Stimulated activated CD4-positive, alpha-beta T cell treated with anti-CD3 and anti-CD28 coated beads, Interleukin-2, amount 100 ng/mL, for 4 hours (primary cell): ENCODE measurements around the gene WSCD2.

Source experiments
- DNase-seq: peaks from one replicate; pipeline ENCODE4 v3.0.0-alpha.2; 2020; ENCODE audit warnings: low read depth

WSCD2 gene

DNA sequence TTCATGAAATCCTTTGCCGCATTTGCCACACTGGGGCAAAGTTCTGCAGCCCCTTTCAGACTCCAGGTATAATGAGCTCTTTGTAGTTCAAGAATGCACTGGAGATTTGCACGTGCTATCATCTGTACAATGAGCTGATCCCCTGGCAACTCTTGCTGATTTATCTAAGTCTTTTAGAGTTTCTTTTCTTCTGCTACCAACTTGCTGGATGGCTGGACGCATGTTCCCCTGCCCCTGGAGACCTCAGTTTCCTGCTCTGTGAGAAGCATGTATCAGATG, 106.8 kb downstream of the WSCD2 start:
- no peak for DNase-seq

DNA sequence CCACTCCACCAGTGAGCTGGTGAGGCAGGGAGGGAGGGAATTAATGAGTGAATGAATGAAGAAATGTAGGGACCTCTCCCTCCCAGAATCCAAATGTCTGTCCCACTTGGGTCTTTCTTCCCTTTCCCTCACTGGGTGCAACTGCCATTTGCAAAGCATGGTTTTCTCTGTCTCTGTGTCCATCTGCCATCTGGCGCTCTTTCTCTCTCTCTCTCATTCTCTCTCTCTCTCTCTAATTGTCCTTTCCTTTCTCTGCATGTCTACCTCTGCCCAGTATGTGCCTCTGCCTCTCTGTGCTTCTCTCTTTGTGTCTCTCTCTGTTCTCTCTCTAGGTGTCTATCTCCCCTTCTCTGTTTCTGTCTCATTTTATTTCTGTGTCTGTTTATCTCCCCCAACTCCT, 107.3 kb downstream of the WSCD2 start:
- DNase-seq, result no peak

DNA sequence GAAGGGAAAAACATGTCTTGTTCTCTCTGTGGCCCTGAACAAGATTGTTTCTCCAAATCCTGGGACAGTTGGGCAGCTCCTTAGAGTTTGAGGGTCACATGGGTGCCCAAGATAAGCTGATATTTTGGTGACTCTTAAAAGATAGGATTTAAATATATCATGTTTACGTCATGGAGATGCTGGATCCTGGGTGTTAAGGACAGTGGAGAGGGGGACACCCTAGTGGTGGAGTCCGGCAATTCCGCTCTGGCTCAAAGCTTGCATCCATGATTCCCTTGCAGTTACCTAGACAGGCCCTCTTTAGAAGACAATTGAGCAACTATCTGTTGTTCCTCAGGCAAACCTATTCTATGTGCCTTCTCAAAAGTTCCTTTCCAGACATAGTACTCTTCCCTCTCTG, 108.2 kb downstream of the WSCD2 start:
- no peak for DNase-seq

DNA sequence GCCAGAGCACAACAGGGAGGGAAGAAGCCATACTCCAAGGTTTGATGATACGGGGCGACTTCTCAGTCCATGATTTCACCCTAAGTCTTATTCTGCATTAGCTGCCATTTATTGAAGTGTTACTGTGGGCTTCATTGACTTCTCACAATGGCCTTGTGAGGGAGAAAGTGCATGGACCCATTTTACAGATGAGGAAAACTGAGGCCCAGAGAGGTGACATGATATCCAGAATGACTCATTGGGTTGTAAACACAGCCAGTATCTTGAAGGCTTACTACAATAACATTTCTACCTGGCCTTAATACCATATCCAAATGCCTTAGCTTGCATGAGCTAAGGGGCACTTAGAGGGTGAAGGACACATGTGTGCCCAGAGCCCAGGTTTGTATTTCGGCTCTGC, 109.4 kb downstream of the WSCD2 start:
- no peak for DNase-seq

DNA sequence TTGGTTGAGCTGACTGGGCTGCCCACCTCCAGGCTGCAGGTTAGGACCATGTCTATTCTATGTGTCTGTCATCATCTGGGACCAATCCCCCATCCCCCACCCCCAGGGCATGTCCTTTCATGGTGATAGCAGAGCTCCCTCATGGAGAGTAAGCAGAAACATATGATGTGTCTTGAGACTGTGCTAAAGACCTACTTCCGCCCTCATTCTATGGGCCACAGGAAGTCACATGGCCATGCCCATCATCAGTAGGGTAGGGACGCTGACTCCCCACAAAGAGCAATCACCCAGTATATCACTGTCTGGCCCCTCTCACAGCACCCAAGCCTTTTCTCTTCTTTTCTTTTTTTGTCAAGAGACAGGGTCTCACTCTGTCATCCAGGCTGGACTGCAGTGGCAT, 110.3 kb downstream of the WSCD2 start:
- no peak for DNase-seq

DNA sequence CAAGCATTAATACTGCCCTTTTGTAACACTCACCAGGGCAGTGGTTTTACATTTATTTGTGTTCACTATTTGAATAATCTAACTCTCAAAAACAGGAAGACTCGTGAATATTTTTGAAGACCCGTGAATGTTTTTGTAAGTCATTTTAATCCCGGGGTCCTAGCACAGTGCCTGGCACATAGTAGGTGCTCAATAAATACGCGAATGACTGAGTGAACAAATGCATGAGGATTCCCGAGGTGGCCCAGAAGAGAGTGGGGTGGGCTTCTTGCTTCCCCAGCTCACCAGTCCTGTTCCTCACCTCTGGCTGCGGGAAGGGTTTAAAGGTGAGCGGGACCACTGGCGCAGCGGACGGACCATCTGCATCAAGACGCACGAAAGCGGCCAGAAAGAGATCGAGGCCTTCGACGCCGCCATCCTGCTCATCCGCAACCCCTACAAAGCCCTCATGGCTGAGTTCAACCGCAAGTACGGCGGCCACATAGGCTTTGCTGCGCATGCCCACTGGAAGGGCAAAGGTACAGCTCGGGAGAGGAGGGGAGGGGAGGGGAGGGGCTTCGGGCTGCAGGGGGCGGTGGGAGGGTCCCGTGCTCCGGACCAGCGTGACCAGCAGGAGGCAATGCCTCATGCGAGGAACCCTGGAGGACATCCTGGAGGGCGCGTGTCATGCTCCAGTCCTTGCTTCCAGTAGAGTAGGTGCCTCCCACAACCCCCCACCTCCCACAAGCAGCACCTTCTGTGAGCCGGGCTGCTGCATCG, 111.1 kb downstream of the WSCD2 start:
- DNase-seq, result no peak

DNA sequence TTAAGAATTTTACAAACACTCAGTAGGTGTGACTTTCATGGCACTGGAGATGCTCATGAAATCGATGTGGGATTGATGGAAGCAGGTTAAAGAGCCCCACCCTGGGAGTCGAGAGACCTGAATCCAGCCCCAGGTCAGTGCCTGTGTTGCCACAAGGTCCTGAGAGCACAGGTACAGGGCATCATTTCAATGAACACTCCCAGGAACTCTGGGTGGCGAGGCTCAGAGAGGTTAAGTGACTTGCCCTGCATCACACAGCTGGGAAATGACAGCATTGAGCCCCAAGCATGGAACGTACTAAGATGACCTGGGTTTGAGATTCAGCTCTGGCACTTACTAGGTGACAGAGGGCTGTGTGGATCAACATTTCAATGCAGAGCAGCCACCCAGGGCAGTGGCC, 111.8 kb downstream of the WSCD2 start:
- DNase-seq, result no peak

DNA sequence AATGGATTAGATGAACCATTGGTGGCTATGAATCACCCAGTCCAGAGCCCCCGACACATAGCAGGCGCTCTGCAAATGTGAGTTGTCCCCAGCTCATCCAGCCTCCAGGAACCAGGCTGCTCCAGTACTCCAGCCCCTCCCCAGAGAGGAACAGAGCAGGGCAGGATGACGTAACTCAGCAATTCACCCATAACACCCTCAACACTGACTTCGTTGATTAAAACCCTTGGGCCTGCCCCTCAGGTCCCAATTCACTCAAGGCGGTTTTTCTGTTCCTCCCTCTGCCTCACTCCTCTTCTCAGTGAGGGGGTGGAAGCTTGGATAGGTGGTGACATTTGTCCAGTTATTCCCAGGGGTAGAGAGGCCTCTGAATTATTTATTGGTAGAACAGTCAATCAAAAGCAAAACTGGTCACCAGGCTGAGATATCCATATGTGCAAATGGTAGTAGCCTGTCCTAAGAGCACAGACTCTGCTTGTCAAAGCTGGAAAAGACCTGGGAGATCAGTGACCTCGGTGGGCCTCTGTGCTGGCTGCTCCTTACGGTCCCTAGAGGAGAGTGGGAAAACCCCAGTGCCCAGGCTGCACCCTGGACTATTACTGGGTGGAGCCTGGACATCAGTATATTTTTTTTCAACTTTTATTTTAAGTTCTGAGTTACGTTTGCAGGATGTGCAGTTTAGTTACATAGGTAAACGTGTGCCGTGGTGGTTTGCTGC, 113.1 kb downstream of the WSCD2 start:
- DNase-seq, result no peak

DNA sequence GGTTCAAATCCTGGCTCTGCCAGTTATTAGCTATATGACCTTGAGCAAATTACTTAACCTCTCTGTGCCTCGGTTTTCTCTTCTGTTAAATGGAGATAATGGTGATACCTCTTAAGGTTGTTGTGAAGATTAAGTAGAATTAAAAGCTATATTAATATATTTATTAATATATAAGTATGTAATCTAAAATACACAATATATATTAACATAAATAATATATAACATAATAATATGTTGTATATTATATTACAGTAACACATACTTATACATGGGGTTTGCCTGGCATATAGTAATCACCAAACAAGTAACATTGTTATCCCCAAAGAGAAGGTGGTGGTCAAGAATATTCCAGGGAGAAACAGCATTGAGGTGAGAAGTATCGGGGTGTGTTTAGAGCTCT, 118.0 kb downstream of the WSCD2 start:
- no peak for DNase-seq

DNA sequence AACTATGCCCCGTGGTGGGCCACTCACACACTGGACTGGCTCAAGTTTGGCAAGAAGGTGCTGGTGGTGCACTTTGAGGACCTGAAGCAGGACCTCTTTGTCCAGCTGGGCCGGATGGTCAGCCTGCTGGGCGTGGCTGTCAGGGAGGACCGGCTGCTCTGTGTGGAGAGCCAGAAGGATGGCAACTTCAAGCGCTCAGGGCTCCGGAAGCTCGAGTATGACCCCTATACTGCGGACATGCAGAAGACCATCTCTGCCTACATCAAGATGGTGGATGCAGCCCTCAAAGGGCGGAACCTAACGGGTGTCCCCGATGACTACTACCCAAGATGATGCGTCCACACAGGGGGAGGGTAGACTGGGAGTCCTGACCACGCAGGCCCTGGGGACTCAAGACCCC, 118.9 kb downstream of the WSCD2 start:
- DNase-seq, result no peak

DNA sequence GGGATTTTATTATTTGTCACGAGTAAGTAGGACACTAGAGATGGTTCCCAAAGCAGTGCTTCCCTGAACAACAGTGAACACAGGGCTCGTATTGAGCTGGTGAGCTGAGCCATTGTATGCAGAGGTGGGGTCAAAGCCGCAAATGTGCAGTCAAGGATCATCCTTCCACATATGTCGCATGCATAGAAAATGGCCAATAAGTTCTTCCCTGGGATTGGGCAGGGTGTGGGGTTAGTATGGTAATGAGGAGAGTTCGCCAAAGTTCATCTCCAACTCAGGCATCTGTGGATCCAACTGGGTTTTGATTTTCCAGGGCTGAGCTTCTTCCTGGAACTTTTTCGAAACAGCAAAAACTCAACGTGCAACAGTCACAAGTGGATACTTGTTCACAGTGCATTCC, 123.4 kb downstream of the WSCD2 start:
- no peak for DNase-seq

DNA sequence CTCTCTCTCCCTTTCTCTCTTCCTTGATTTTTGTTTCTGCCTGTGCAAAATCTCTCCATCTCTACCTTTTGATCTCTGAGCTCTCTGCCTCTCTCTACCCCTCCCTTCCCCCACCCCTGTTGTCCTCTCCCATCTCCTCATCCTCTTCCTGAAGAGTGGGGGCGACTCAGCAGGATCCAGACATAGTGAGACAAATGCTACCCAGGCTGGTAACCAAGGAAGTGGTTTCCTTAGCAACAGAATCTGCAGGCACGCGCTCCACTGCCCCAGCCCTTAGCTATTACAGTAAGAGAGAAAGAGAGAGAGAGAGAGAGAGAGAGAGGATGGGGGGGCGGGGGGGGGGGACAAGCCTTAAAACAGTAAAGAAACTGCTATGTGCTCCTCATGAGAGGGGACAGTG, 124.5 kb downstream of the WSCD2 start:
- DNase-seq, result no peak

DNA sequence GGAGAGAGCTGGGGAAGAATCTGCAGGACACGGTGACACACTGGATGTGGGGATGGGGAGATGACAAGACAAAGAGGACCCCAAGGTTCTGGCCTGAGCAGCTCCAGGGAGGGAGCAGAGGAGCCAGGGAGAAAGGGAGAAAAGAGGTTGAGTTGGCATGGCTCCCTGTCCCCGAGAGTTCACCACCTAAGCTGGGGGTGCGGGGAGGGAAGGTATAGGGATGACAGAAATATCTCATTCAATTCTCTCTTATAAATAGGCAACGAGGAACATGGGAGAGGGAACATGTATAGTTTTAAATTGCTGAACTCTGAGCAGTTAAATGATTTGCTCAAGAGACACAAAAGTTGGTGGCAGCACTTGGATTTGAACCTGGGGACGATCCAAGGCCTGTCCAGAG, 124.9 kb downstream of the WSCD2 start:
- DNase-seq, result no peak

DNA sequence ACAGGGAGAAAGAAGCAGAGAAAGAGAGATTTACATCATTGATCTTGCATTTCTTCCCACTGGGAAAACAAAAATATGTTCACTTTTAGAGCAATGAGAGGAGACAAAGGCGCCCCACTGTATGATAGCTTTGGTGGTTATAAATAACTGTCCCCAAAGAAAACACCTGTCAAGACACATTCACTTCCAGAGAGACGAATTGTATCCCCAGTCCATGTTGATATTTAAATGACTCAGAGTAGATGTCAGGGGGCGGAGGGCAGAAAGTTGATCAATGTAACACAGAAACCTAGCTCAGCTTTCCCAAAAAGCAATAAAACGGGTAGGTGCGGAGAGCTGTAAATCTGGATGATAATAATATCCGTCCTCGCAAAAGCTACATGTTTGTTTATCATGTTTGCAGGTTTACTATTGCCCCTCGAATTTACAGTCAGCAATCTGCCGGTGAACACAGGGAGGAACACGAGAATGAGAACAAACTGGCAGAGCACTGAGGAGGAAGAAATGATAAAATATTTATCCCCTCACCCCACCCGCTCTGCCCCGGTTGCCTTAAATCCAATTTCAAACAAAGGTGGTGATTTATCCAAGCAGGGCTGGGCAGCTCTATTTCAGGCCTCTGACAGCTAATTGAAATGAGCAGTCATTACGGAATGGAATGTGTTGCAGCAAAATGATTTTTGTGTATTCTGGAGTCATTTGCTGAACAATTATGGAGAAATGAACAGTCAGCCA, 125.6 kb downstream of the WSCD2 start:
- no peak for DNase-seq

DNA sequence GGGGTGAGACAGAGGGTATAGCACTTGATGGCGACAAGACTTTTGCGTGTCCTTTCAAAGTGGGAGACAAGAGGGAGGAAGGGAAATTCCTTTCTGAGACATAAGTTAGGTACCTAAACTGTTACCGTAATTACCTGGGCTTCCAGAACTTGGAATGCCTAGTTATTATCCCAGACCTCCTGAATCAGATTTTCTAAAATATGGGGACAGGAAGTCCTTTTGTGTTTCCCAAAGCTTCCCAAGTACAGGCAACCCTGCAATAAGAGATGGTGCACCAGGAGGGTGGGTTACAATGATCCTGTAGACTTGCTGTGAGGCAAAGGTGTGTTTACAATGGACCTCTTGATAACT, 126.1 kb downstream of the WSCD2 start:
- no peak for DNase-seq

DNA sequence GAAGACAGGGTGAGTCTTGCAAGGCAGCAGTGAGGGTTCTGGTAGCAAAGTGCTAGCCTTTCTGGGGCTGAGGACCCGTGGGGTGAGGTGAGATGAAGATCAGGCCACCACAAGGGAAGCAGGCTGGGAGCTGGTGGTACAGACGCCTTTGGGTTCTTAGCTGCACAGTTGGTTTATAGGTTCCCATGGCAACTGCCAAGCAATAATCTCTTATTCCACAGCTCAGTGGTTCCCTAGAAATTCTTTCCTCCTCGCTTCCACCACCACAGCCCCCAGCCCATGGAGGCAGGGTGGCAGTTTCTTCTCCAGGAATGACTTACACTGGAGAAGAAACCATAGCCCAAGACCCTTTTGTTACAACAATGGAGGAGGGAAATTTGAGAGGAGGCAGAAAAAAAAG, 127.9 kb downstream of the WSCD2 start:
- DNase-seq, result no peak

DNA sequence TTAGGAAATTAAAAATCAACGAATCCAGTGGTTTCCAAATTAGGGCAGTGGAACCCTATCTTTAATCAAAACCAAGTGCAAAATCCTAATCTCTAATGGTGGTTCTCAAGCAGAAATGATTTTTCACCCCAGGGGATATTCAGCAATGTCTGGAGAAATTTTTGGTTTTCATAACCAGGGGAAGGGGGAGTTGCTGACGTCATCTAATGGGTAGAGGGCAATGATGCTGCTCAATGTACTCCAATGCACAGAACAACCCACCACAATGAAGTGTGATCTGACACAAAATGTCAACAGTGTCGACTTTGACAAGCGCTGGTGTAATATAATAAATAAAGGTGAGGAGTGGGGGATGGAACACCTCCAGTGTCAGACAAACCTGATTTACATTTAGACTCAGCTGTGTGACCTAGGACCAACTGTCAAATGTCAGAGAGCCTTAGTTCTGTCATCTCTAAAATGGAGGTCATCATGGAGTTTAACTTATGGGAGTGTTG, 128.6 kb downstream of the WSCD2 start:
- DNase-seq, result no peak

DNA sequence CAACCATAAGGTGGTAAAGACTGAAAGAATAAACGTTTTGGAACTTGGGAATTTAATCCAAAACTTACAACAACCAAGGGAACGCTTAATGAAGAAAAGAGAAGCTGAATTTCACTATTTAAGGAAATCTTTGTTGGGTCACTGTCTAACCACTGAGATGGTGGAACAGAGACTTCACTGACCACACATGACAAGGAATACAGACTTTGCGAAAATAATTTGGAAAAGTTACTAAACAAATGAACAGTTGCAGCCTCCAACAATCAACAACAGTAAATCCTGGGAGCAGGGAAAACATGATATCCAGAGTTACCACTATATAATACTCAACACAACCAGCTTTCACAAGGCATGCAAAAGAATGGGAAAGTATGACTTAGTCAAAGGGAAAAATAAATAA, 131.0 kb downstream of the WSCD2 start:
- no peak for DNase-seq

DNA sequence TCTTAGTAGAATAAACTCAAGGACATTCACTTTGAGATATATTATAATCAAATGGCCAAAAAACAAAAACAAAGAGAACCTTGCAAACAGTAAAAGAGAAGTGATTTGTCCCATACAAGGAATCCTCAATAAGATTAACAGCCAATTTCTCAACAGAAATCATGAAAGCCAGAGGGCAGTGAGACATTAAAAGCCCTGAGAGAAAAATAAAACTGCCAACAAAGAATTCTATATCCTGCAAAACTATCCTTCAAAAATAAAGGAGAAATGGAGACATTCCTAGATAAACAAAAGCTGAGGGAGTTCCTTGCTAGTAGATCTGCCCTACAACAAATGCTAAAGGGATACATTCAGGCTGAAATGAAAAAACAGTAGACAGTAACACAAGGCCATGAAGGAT, 131.9 kb downstream of the WSCD2 start:
- no peak for DNase-seq

DNA sequence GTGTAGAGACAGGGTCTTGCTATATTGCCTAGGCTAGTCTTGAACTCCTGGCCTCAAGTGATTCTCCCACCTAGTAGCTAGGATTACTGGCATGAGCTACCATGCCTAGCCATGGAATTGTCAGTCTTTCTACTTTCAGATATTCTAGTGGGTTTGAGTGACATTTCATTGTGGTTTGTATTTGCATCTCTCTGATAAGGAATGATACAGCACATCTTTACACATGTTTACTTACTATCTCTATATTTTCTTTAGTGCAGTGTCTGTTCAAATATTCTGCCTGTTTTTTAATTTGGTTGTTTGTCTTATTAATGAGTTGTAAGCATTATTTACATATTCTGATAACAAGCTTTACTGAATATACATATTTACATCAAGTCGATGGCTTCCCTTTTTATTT, 136.4 kb downstream of the WSCD2 start:
- DNase-seq, result no peak

DNA sequence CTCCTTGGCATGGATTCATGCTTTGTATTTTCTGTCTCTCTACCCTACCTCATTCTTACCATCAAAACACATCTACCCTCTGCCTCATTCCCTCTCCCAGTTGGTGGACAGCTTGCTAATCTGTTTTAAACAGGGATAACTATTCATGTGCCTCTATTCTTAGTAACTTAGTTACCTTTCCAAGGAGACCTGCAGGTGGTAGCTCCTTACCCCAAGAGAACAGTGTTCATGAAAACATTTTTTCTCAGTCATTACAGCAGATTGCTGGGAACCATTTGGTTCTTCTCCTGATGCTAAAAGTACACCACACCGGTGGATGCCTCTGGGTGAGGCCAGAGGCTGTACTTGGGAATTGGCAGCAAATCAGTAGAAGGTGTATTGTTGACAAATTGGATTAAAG, 137.0 kb downstream of the WSCD2 start:
- DNase-seq, result no peak

DNA sequence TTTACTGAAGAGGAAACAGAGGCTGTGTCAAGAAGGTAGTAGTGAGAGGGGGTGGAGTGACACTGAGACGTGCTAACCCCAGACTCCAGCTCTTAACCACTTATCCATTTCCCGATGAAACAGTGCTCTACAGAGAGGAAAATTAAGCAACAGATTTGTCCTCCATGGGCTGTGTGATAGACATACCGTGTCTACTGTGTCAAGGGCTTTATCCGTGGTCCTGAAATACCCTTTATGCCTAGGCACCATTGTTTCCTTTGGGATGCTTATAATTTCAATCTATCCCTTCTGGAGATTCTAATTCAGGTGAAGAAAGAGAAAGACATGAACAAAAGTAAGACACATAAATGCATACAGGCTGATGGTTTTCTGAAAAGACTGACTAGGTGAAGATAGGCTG, 138.4 kb downstream of the WSCD2 start:
- no peak for DNase-seq

DNA sequence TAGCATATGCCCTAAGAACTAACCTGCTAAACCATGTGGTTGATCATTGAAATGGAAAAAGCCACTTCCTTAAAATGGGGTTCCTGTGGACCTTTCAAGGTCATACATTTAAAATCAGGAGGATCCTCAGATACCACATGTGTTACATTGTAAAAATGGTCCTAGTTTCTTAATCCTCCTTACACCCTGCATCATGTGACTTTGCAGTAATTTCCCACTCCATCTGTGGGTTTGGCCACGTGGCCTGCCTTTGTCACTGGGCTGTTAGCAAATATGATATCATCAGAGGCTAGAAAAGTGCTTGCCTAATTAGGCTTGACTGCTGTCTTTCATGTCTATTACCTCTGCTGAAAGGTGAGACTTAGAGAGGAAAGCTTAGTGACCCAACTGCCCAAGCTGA, 139.3 kb downstream of the WSCD2 start:
- DNase-seq, result no peak

DNA sequence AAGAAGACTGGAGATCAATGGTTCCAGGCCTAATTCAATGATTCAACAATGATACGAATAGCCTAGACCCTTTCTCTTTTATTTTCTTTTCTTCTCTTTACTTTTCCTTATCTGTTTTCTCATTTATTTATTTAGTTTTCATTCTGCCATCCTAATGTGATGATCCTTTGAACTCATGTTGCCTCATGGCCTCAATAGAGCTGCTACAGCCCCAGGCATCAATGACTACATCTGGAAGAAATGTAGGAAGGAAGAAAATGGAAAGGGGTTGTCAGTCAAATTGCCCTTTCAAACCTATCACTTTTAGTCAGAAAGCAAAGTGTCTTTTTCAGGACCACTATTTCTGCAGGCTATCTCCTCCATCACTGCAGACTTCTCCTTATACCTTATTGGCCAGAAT, 140.1 kb downstream of the WSCD2 start:
- no peak for DNase-seq
